Measurements from ENCODE around the gene CCDC74A. TPM values are rescaled to one million over a fixed set of nuclear protein-coding genes. Genes with fewer than 3 reads are reported as not detected.
"Not testable (repeated sequence)": the region's sequence is repeated elsewhere in the genome, so short reads cannot be mapped to it uniquely, and the experiment has no call there.

CCDC74A gene
- total RNA-seq, 1 experiment from 2014 or later, result 1.2 TPM

DNA sequence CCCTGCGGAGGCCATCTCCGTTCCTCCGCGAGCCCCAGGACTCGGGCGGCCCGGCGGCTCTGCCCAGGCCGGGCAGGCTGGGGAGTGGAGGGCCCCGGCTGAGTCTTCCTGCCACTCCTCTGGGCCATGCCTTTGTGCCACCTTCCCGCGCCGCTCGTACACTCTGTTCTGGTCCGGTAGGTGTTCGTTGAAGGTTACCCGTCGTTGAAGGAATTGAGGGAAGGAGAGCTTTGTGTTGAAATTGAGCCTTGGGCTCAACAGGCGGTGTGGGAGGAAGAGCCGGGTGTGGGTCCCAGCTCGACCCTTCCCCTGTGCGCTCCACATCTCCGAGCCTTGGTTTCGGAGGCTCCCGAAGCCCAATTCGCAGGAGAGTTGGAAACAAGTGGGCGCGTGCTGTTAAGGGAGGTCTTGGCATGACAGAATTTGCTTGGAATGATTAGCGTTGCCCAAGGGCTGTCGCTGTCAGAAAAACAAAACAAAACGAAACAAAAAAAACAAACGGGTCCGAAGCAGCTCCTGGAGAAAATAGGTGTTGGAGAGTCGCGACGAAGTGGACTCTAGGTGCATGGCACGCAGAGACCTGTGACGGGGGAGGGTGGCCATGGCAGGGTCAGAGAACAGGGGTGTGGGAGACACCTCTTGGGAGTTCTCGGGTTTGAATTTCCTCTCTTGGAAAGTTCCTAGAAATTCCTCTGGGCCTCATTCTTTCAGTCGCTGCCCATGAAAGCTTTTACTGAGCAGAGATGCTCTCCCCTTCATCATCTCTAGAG lies 34.3 kb upstream of the CCDC74A start:
- intact Hi-C loops (cut with micrococcal nuclease; ENCODE audit: unreplicated experiment), result loop anchor here (2.0 to 10.0 kb wide), 2 partner anchors 181 to 339 kb away; no protein-coding TSS in a partner anchor
- peaks cover 44% of the 10 kb centered on the region for H3K36me3 Mint-ChIP-seq (ENCODE audit: insufficient read depth, unreplicated experiment)
- TF ChIP-seq, protein P1, sequence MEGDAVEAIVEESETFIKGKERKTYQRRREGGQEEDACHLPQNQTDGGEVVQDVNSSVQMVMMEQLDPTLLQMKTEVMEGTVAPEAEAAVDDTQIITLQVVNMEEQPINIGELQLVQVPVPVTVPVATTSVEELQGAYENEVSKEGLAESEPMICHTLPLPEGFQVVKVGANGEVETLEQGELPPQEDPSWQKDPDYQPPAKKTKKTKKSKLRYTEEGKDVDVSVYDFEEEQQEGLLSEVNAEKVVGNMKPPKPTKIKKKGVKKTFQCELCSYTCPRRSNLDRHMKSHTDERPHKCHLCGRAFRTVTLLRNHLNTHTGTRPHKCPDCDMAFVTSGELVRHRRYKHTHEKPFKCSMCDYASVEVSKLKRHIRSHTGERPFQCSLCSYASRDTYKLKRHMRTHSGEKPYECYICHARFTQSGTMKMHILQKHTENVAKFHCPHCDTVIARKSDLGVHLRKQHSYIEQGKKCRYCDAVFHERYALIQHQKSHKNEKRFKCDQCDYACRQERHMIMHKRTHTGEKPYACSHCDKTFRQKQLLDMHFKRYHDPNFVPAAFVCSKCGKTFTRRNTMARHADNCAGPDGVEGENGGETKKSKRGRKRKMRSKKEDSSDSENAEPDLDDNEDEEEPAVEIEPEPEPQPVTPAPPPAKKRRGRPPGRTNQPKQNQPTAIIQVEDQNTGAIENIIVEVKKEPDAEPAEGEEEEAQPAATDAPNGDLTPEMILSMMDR (IDR thresholded peaks at IDR 0.05; ENCODE audit: unreplicated experiment), result no peak
- H3K27me3 Mint-ChIP-seq (ENCODE audit: unreplicated experiment), result no peaks in the 10 kb centered on the region
- TSS peak; percentile 56 for BruUV-seq (replicated peaks)
- no peak for DNase-seq
- H3K4me1 Mint-ChIP-seq (ENCODE audit: low read depth, unreplicated experiment), result peaks cover 17% of the 10 kb centered on the region
- CTCF ChIA-PET, result interaction anchor here (0.6 to 1.3 kb wide), 7 partner anchors 42 to 953 kb away, joined by 3 to 11 read pairs (median 4); partner anchors contain the start of gene FAM168B
- no peaks in the 10 kb centered on the region for H3K9me3 Mint-ChIP-seq (ENCODE audit: low read depth, unreplicated experiment)
- H3K4me3 Mint-ChIP-seq (ENCODE audit: low read depth, unreplicated experiment), result peak overlapping the region; percentile 95
- H3K27ac Mint-ChIP-seq (ENCODE audit: unreplicated experiment), result peak overlapping the region; percentile 94

DNA sequence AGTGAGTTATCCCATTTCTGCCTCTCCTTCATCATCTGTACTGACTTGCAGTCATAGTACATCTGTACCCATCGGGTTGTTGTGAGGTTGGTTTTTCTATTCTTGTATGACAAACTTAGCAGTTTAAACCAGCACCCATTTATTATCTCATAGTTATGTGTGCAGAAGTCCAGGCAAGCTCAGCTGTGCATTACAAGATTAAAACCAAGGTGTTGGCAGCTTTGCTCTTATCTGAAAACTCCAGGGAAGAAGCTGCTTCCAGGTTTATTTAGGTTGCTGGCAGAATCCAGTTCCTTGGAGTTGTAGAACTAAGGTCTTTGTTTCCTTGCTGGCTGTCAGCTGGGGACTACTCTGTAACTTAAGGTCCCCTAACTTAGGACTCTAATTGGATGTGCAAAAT lies 32.2 kb upstream of the CCDC74A start:
- DNase-seq; H3K9me3 Mint-ChIP-seq (ENCODE audit: low read depth, unreplicated experiment); CTCF ChIA-PET; H3K4me3 Mint-ChIP-seq (ENCODE audit: low read depth, unreplicated experiment); H3K27ac Mint-ChIP-seq (ENCODE audit: unreplicated experiment); H3K27me3 Mint-ChIP-seq (ENCODE audit: unreplicated experiment); BruUV-seq (replicated peaks): not testable (repeated sequence)
- intact Hi-C loops (cut with micrococcal nuclease; ENCODE audit: unreplicated experiment), result loop anchor here (10.0 kb wide), 1 partner anchor 341 kb away; no protein-coding TSS in a partner anchor
- H3K4me1 Mint-ChIP-seq (ENCODE audit: low read depth, unreplicated experiment), result peaks cover 13% of the 10 kb centered on the region
- peaks cover 39% of the 10 kb centered on the region for H3K36me3 Mint-ChIP-seq (ENCODE audit: insufficient read depth, unreplicated experiment)

DNA sequence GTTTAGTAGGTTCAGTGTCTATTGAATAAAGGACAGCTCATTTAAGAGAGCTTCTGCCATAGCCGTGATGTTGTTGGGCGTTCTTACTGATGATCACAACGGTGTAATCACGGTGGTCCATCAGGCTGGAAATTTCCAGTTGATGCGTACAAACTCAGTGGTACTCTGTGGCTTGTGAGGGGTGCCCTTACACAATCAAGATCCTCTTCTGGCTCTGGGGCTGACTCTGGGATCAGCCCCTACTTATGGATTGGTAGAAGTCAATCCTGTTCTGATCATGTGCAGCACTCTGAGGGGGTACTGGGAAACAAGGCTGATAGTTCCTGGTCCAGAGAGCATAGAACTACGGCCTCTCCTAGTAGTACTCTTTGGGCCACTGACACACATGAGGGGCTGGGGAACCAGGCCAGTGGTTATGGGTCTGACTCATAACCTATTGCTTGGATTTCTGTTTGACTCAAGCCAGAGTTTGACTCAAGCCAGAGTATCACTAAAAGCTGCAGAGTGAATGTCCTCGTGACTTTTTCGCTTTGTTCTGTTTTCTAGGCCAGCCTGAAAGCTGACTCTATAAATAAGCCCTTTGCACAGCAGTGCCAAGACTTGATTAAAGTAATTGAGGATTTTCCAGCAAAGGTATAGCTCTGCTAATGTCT lies 29.2 kb upstream of the CCDC74A start:
- BruUV-seq (replicated peaks); H3K27me3 Mint-ChIP-seq (ENCODE audit: unreplicated experiment); H3K4me1 Mint-ChIP-seq (ENCODE audit: low read depth, unreplicated experiment); H3K27ac Mint-ChIP-seq (ENCODE audit: unreplicated experiment); DNase-seq; H3K4me3 Mint-ChIP-seq (ENCODE audit: low read depth, unreplicated experiment); H3K9me3 Mint-ChIP-seq (ENCODE audit: low read depth, unreplicated experiment); CTCF ChIA-PET: not testable (repeated sequence)
- intact Hi-C loops (cut with micrococcal nuclease; ENCODE audit: unreplicated experiment), result loop anchor here (10.0 kb wide), 1 partner anchor 344 kb away; no protein-coding TSS in a partner anchor
- peaks cover 25% of the 10 kb centered on the region for H3K36me3 Mint-ChIP-seq (ENCODE audit: insufficient read depth, unreplicated experiment)

DNA sequence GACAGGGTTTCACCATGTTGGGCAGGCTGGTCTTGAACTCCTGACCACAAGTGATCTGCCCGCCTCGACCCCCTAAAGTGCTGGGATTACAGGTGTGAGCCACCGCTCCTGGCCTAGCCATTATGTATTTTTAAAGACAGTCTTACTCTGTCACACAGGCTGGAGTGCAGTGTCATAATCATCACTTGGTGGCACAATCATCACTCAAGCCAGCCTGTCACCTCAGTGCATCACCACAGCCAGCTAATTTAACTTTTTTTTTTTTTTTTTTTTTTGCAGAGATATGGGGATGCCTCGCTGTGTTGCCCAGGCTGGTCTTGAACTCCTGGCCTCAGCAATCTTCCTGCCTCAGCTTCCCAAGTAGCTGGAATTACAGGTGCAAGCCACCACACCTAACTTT lies 24.1 kb upstream of the CCDC74A start:
- H3K9me3 Mint-ChIP-seq (ENCODE audit: low read depth, unreplicated experiment); H3K4me3 Mint-ChIP-seq (ENCODE audit: low read depth, unreplicated experiment); intact Hi-C loops (cut with micrococcal nuclease; ENCODE audit: unreplicated experiment); H3K27ac Mint-ChIP-seq (ENCODE audit: unreplicated experiment); CTCF ChIA-PET; DNase-seq; BruUV-seq (replicated peaks); H3K27me3 Mint-ChIP-seq (ENCODE audit: unreplicated experiment); H3K4me1 Mint-ChIP-seq (ENCODE audit: low read depth, unreplicated experiment): not testable (repeated sequence)
- peaks cover 46% of the 10 kb centered on the region for H3K36me3 Mint-ChIP-seq (ENCODE audit: insufficient read depth, unreplicated experiment)

DNA sequence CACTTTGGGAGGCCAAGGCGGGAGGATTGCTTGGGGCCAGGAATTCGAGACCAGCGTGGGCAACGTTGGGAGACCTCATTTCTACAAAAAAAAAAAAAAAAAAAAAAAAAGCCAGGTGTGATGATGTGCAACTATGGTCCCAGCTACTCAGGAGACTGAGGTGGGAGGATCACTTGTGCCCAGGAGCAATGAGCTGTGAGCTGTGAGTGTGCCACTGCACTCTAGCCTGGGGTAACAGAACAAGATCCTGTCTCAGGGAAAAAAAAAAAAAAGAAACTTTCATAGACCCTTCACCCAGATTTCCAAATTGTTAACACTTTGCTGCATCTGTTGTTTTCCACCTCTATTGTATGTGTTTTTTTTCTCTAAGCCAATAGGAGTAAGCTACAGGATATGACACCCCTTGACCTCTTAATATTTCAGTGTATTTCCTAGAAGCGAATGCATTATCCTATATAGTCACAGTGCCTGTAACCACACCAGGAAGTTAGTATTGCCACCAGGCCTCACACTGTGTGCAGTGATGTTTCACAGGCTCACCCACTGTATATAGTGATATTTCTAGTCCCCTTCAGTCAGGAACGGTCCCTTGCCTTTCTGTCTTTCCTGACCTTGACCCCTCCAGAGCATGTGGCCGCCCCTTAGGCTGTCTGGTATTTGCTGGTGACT lies 23.5 kb upstream of the CCDC74A start:
- H3K9me3 Mint-ChIP-seq (ENCODE audit: low read depth, unreplicated experiment); H3K27me3 Mint-ChIP-seq (ENCODE audit: unreplicated experiment); H3K4me1 Mint-ChIP-seq (ENCODE audit: low read depth, unreplicated experiment); H3K27ac Mint-ChIP-seq (ENCODE audit: unreplicated experiment); intact Hi-C loops (cut with micrococcal nuclease; ENCODE audit: unreplicated experiment); DNase-seq; BruUV-seq (replicated peaks); H3K4me3 Mint-ChIP-seq (ENCODE audit: low read depth, unreplicated experiment); CTCF ChIA-PET: not testable (repeated sequence)
- H3K36me3 Mint-ChIP-seq (ENCODE audit: insufficient read depth, unreplicated experiment), result peaks cover 49% of the 10 kb centered on the region

DNA sequence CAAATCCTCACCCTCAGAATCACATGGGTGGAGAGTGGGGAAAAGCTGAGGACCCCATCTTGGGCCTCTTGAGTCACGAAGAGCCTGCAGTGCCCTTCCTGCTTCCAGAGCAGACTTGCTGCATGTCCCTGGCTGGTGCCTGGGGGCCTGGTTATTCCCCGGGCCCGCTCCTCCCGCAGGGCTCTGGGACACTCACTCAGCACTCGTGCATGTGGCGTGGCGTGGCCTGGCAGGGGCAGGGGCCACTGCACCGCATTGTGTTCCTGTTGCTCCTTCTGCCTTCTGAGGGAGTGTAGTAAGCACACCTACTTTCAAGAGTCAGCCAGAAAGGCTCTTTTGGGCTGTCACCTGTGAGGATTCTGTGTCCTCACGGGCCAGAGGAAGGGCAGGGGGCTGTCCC lies 18.1 kb upstream of the CCDC74A start:
- H3K27me3 Mint-ChIP-seq (ENCODE audit: unreplicated experiment), result no peaks in the 10 kb centered on the region
- no peaks in the 10 kb centered on the region for H3K9me3 Mint-ChIP-seq (ENCODE audit: low read depth, unreplicated experiment)
- H3K4me3 Mint-ChIP-seq (ENCODE audit: low read depth, unreplicated experiment), result no peak overlapping the region
- DNase-seq, result no peak
- peaks cover 44% of the 10 kb centered on the region for H3K36me3 Mint-ChIP-seq (ENCODE audit: insufficient read depth, unreplicated experiment)
- CTCF ChIA-PET, result no interaction called here
- TF ChIP-seq, protein P1 (IDR thresholded peaks at IDR 0.05; ENCODE audit: unreplicated experiment), result no peak
- intact Hi-C loops (cut with micrococcal nuclease; ENCODE audit: unreplicated experiment), result no loop called here
- no peak overlapping the region for H3K27ac Mint-ChIP-seq (ENCODE audit: unreplicated experiment)
- no peaks in the 10 kb centered on the region for H3K4me1 Mint-ChIP-seq (ENCODE audit: low read depth, unreplicated experiment)
- BruUV-seq (replicated peaks), result no TSS peak

DNA sequence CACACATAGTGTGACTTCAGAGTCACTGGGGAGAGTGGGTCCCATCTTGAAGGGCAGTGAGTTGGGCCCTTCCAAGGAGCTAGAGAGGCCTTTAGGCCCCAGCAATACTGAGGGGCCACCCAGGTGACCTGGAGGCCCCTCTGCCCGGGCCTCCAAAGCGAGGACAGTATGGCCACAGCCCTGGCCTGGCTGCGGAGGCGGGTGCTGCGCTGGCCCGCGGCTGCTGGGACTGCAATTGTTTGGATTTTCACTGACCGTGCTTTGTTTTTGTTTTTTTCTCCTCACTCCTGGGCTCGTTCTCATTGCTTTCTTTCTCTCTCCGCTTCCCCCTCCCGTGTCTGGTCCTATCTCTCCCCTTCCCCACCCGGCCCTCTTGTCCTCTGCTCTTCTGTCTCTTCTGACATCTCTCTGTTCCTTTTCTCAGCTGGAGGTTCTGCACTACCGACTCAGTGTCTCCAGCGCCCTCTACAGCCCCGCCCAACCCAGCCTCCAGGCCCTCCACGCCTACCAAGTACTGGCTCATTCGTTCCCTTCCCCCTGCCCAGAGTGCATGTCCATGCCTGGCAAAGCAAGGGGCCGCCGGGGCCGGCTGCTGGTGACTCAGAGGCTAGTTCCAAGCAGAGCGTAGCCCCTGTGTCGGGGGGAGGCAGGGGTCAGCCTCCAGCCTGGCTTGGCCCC lies 16.3 kb upstream of the CCDC74A start:
- H3K27me3 Mint-ChIP-seq (ENCODE audit: unreplicated experiment); H3K4me1 Mint-ChIP-seq (ENCODE audit: low read depth, unreplicated experiment); intact Hi-C loops (cut with micrococcal nuclease; ENCODE audit: unreplicated experiment); H3K4me3 Mint-ChIP-seq (ENCODE audit: low read depth, unreplicated experiment); CTCF ChIA-PET; DNase-seq; BruUV-seq (replicated peaks); H3K27ac Mint-ChIP-seq (ENCODE audit: unreplicated experiment); H3K9me3 Mint-ChIP-seq (ENCODE audit: low read depth, unreplicated experiment): not testable (repeated sequence)
- H3K36me3 Mint-ChIP-seq (ENCODE audit: insufficient read depth, unreplicated experiment), result peaks cover 33% of the 10 kb centered on the region

All from Calu3 (cell line).